ENCODE data around the gene EEPD1.
"Not testable (repeated sequence)": the region's sequence is repeated elsewhere in the genome, so short reads cannot be mapped to it uniquely, and the experiment has no call there.

EEPD1 gene

DNA sequence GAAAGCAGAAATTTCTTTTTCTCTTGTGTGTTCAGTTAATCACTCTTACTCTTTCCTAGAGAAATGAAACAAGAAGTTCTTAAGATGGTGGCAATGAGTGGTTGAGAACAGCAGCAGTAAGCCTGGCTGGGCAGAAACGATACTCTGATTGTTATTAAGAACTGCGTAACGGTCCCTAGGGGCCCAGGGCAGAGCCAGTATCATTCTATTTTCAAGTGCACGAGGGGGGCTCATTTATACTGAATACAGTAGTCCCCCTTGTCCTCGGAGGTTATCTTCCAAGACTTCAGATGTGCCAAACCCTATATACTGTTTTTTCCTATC lies 64.9 kb downstream of the EEPD1 start:
- no peak for DNase-seq

DNA sequence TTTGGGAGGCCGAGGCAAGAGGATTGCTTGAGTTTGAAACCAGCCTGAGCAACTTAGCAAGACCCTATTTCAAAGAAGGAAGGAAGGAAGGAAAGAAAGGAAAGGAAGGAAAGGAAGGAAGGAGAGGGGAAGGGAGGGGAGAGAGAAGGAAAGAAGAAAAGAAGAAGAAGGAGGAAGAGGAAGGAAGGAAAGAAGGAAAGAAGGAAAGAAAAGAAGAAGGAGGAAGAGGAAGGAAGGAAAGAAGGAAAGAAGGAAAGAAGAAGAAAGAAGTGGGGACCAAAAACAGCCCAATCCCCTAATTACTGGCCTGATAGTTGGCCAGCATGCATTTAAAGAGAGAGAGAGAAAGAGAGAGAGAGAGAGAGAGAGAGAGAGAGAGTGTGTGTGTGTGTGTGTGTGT lies 66.4 kb downstream of the EEPD1 start:
- DNase-seq, result no peak

DNA sequence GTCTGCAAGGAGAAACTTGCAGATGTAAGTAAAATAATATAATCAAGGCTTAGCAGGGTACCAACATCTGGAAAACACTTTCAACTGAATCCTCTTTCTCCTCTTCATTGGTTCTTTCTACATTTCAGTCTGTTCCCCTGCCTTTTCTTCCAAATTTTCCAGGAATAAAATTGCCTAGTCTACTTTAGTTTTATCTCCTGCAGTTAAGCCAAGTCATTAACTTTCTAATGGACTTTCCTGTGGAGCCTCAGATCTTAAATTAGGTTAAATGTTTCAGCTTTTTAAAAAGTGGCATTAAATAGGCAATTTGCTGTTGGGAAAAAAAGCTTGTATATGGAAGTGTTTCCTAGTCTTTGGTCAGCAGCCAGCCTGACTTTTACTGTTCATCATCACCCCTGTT lies 70.8 kb downstream of the EEPD1 start:
- DNase-seq, result no peak

DNA sequence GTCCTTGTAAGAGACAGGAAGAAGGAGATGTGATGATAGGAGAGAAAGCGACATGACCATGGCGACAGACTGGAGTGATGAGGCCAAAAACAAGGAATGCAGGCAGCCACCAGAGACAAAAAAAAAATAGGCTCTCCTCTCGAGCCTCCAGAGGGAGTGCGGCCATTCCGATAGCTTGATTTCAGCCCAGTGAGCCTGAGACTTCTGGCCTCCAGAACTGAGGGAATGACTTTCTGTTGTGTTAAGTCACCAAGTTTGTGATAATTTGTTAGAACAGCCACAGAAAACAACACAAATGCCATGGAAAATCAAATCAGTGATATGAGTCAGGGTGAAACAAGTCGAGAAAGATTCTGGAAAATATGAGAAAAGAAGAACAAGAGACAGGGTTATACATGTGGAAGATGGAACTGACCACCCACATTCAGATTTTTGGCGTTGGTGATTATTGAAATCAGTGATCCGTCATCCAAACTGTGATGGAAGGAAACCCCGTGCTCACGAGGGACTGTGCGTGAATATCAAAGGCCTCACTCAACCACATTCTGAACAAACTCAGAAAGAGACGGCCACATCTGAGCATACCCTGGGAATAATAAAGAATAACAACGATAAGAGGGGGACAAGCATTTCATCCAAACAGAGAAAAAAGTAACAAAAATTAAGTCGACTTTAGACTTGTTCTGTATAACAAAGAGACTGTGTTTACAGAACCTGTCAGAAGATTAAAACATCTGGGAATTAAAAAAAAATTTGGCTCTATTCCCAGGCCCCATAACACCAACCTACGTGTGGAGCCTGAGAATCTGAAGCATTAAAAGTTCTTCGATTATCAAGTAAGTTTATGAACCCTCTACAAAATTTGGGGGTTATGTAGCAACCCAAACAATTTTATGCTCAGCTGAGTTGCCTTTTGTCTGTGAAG lies 72.1 kb downstream of the EEPD1 start:
- DNase-seq, result no peak

DNA sequence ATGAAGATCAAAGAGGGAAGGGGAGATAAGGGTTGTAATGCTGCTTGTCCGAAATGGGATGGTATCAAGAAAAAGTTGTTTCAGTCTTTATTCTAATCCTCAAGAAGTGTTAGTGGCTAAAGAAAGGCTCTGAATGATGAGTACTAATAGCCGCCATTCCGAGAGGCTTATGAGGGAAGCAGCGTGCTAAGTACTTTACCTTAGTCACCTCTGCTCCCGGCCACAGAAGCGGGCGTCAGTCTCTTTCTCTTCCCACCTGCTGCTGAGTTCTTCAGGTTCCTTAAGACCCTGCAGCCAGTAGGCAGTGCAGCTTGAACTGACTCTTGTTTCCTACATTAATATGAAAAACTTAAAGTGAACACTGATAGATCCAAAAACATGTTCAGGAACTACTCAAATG lies 73.1 kb downstream of the EEPD1 start:
- no peak for DNase-seq

DNA sequence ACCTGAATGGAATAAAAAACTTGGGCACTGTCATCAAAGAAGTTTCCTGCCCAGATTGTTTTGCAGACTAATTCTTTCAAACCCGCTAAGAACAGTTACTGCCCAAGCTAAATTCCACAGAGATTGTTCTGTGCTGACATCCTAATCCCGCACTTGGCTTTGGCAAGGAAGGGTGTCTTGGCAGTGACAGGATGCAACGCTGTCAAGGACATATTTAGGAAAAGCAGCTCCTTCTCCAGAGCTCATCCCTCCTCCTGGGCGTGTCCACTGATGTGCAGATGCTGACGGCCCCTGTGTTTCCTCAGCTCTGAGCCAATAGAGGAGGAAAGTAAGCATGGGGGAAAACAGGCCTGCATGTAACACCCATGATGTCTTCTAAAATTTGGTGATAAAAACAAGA lies 74.2 kb downstream of the EEPD1 start:
- DNase-seq, result no peak

DNA sequence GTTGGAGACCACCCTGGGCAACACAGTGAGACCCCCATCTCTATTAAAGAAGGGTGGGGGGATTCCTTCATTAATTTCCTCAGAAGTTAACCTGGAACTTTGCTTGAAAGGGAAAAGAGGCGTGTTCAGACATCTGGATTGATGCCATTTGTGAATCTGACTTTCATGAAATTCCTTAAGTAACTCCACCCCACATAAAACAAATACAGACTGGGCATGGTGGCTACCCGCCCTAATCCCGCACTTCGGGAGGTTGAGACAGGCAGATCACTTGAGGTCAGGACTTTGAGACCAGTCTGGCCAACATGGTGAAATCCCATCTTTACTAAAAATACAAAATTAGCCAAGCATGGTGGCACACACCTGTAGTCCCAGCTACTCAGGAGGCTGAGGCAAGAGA lies 75.0 kb downstream of the EEPD1 start:
- DNase-seq, result no peak

DNA sequence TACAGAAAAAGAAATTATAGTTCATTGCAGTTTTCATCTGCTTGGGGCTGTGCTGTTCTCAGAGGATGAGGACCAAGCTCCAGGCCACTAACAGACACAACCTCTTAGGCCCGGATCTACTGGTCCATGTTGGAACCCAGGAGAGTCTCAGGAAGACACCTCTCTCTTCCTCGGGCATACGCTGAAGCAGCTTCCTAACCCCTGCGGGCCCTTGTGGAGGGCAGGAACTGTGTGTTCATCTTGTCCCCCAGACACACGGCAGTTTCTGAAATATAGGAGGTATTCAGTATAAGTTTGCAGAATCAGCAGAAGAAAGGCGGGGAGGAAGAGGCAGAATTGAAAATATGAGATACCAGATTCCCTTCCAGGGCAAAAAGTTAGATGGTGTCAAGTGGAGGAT lies 78.4 kb downstream of the EEPD1 start:
- DNase-seq, result no peak

DNA sequence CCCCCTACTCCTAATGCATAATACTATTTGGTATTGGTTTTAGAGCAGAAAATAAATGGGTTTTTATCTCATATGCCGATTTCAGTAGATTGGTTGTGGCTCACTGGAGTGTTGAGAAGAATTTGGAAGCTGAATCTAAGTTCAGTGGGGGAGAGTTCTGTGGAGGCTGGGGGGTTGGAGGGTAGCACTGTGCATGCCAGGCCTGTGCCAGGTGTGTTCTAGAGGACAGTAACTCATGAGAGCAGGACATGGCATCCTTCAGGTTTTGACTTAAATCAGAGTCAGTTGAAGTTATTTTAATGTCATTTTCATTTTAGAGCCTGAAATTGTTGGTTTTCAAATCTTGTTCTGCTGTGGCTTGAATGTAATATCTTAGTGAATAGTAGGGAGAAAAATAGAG lies 79.5 kb downstream of the EEPD1 start:
- DNase-seq, result no peak

DNA sequence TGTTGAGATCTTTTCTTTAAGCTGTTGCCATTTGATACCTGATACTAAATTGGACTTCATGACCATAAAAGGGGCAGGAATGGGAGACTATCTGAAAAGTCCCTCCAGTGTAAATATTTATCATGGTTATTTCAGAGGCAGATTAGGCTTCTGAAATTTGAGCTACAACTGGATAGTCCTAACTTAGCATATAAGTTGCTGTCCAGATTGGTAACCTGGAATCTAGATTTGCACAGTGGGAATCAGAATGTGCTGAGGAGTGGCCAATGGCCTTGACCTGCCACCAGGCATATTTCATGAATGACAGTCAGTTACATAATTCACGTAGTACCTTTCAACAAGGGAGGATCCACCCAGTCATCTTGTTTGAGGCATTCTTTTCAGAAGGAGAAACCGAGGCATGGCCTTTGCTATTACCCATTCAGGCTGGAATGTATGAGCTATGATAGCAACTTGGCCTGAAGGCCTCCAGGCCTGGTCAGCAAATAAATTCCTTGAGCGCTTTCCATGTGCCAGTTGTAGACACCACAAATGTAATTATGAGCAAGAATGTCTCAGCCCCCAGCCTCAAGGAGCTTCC lies 80.0 kb downstream of the EEPD1 start:
- no peak for DNase-seq

DNA sequence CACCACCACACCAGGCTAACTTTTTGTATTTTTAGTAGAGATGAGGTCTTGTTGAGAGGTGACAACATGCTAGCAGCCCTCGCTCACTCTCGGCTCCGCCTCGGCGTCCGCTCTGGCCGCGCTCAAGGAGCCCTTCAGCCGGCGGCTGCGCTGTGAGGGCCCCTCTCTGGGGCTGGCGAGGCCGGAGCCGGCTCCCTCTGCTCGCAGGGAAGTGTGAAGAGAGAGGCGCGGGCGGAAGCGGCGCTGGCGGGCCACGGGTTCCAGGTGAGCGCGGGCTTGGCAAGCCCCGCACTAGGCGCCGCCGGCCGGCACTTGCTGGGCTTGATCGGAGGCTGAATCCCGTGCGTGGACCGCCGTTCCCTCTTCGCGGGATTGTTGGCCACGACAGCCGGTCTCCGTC lies 83.0 kb downstream of the EEPD1 start:
- no peak for DNase-seq

DNA sequence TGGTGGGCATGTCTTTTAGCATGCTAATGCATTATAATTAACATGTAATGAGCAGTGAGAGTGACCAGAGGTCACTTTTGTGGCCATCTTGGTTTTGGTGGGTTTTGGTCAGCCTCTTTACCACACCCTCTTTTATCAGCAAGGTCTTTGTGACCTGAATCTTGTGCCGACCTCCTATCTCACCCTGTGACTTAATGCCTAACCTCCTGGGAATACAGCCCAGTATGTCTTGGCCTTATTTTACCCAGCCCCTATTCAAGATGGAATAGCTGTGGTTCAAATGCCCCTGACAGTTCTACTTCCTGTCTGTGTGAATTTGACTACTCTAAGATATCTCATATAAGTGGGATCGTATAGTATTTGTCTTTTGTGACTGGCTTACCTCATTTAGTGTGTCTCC lies 85.1 kb downstream of the EEPD1 start:
- no peak for DNase-seq

DNA sequence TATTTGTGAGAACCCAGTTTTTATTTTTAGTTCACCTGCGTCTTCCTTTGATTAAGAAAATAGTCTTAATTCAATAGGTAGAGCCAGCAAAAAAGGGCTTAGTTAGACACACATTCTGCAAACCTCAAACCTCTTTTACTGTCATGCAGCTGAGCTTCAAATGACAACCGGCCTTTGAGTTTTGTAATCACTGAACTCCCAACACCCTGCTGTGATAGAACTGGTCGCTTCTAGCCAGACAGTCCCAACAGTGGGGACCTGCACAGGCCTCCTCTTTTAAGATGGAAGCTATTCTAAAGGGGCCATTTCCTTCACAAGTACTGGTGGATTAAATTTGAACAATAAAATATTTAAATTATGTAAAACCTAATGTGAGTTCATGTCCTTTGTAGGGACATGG lies 90.3 kb downstream of the EEPD1 start:
- not testable (repeated sequence) for DNase-seq

DNA sequence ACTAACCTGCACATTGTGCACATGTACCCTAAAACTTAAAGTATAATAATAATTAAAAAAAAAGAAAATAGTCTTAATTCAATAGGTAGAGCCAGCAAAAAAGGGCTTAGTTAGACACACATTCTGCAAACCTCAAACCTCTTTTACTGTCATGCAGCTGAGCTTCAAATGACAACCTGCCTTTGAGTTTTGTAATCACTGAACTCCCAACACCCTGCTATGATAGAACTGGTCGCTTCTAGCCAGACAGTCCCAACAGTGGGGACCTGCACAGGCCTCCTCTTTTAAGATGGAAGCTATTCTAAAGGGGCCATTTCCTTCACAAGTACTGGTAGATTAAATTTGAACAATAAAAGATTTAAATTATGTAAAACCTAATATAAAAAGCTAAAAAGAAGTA lies 90.9 kb downstream of the EEPD1 start:
- DNase-seq, result not testable (repeated sequence)

DNA sequence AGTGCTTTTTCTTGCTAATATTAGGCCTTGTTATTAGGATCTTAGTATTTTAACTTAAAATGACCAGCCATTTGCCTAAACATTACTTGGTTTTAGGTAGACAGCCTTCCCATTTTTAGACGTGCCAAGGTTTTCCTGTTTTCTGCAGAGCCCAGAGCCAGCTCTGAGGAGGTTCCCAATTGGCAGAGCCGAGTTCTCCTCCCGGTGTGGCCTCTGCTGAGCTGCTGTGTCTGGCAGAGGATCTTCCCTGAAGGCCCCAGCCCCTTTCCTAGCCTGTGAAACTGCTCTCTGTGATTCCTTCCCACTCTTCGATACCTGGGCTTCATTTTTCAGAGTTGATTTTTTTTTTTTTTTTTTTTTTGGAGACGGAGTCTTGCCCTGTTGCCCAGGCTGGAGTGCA lies 91.4 kb downstream of the EEPD1 start:
- DNase-seq, result no peak

DNA sequence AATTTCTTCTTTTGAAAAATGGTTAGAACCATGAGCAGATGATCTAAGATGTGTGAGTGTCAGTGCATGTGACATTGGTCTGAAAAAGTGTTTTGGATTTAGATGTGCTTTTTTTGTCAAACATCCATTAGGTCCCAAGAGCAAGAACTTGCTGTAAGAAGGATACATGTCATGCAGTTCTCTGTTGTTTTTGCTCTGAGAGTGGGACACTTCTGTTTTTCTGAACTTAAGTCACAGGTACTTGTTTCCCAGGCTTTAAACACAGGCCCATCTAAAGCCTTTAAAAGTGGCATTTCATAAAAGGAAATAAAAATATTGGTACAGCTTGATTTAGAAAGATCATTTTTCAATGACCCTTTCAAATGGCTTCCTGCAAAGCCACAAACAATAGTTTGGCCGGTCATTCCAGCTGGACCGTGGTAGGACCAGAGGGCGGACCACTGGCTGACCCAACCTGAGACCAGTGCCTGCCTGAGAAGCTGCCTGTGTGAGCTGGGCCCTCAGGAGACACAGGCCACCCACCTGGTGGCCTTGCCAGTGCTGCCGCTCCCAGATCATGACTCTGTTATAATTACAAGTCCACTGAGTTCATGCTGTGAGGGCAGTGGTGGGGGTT lies 92.7 kb downstream of the EEPD1 start:
- DNase-seq, result no peak

DNA sequence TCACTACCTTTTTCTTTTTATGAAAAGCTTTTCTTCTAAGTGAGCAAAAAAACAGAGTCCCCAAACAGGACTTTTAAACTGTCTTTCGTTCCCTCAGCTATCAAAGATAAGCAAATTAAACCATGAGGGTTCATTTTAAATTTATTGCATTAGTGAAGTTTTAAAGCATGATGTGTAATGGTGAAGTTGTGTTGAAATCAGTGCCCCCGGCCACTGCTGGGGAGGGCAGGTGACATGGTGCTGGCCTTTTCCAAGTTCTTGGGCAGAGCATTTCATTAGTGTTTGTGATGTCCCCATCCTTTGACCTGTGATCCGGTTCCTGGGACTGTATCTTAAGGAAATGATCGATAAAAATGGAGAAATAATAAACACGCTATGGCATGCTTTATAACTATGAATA lies 96.0 kb downstream of the EEPD1 start:
- no peak for DNase-seq

DNA sequence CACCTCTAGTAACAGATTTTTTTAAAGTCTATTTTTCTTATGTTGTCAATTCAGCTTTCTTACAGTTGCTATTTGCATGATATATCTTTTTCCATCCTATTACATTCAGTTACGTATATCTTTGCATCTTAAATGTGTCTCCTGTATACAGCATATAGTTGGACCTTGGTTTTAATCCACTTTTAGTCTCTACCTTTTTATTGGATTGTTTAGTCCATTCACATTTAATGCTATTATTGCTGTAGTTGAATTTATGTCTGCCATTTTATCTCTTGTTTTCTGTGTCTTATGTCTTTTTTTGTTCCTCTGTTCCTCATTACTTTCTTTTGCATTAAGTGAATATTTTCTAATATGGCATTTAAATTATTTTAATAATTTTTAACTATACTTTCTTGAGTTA lies 100.6 kb downstream of the EEPD1 start:
- no peak for DNase-seq

DNA sequence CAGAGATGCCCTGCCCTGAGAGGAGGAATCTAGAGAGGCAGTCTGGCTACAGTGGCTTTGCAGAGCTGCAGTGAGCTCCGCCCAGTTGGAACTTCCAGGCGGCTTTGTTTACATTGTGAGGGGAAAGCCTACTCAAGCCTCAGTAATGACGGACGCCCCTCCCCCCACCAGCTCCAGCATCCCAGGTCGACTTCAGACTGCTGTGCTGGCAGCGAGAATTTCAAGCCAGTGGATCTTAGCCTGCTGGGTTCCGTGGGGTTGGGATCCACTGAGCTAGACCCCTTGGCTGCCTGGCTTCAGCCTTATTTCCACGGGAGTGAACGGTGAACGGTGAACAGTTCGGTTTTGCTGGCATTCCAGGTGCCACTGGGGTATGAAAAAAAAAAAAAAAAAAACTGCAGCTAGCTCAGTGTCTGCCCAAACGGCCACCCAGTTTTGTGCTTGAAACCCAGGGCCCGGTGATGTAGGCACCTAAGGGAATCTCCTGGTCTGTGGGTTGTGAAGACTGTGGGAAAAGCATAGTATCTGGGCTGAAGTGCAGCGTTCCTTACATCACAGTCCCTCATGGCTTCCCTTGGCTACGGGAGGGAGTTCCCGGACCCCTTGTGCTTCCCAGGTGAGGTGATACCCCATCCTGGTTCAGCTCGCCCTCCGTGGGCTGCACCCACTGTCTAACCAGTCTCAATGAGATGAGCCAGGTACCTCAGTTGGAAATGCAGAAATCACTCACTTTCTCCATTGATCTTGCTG lies 105.6 kb downstream of the EEPD1 start:
- not testable (repeated sequence) for DNase-seq

DNA sequence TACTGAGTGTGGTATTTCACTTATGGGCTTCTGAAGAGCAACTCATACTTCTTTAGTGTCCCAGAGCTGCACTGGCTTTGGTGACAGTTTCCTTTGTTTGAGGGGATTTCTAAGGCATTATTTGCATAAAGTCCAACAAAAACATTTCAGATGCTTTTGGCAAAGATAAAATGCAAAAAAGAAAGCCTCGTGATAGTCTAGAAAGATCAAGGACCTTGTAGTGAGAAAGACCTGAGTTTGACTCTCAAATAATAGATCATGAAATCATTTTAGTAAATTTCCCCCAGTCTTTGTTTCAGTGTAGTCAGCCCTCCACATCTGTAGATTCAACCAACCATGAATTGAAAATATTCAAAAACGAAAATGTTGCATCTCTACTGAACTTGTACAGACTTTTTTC lies 107.4 kb downstream of the EEPD1 start:
- DNase-seq, result no peak

DNA sequence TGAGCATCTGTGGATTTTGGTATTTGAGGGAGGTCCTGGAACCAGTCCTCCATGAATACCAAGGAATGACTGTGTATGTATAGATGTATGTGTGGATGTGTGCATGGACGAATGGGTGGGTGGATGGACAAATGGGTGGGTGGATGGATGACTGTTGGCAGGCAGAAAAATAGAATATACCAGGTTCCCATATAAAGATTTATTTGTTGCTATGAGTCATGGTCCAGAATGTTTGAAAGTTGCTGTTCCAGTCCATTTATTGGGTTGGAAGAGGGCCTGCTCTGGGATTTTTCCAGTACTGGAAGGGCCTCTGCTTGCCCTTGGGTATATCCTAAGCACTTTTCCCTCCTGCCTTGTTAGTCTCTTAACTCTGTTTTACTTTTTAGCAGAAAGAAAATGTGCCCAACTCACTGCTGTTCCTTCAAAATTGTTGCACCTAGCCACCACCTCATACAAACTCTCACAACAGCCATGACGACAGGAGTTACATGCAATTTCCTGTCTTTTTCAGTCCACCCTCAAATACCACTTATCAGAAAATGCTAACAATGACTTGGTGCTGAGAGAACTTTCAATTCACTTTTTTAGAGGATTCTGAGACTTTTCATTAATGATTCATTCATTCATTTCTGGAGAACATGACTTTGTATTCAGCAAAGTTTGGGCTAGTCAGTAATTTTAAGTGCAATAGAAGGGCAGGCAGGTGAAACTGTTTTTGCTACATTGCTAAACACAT lies 108.1 kb downstream of the EEPD1 start:
- DNase-seq, result no peak

DNA sequence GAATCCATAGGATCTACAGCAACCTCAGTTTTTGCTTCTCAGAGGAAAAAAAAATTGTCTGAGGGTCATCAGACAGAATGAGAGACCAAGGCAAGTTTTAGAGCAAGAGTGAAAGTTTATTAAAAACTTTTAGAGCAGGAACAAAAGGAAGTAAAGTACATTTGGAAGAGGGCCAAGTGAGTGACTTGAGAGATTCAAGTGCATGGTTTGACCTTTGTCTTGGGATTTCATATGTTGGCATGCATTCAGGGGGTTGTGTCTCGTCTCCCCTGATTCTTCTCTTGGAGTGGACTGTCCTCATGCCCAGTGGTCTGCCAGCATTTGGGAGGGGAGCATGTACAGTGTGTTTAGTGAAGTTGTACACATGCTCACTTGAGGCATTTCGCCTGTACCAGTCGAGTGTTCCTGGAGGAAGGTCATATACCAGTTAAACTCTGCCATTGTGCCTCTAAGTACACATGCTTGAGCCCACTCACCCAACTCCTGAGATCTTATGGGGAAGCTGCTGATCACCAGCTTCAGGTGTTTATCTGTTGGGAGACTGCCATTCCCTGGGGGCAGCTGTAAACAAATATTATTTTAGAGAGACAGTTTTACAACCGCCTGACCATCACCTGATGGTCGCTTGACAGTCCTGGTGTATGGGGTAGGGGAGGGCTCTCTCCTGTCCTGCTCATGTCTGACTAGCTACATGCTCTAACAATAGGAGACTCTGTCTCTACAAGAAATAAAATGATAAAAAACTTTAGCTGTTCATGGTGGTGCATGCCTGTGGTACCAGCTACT lies 109.4 kb downstream of the EEPD1 start:
- no peak for DNase-seq
